ENCODE data around the gene DOCK2.

DNA sequence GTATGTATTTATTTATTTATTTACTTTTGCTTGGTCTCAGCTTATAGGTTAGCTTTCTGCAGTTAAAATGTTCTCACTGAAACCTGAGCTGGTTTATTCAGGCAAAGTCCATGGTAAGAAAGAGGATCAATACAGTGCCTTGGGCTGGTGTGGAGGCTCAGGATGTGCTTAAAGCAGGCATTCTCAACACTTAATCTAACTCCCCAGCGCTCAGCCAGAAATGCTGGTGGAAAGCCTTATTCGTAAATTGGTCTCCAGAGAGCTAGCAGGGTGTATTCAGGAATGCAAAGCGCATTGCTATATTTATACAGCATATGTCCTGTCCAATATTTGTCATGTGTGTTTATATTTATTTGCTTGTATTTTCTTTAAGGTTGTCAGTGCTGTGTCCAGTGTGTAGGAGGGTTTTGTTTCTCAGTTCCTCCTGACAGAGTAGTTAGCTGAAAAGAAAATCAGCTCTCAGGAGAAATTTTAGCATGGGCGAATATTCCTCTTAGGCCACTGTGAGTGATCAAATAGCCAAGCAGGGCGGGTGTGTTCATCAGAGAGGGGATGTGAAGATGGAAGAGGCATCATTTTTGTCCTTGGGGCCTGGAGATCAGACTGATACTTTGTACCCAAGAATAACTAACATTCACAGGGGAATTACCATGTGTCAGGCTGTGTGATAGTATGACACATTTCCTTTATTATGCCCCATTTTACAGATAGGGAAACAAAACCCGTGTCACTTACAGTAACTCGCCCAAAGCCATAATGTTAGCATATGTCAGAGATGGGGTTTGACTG, 65.8 kb downstream of the DOCK2 start:
- TF ChIP-seq, protein P1, sequence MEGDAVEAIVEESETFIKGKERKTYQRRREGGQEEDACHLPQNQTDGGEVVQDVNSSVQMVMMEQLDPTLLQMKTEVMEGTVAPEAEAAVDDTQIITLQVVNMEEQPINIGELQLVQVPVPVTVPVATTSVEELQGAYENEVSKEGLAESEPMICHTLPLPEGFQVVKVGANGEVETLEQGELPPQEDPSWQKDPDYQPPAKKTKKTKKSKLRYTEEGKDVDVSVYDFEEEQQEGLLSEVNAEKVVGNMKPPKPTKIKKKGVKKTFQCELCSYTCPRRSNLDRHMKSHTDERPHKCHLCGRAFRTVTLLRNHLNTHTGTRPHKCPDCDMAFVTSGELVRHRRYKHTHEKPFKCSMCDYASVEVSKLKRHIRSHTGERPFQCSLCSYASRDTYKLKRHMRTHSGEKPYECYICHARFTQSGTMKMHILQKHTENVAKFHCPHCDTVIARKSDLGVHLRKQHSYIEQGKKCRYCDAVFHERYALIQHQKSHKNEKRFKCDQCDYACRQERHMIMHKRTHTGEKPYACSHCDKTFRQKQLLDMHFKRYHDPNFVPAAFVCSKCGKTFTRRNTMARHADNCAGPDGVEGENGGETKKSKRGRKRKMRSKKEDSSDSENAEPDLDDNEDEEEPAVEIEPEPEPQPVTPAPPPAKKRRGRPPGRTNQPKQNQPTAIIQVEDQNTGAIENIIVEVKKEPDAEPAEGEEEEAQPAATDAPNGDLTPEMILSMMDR (IDR thresholded peaks at IDR 0.05 in 4 of 5, conservative IDR thresholded peaks at IDR 0.05 in 1 of 5): no peak
- no peak for TF ChIP-seq POLR2A (IDR thresholded peaks at IDR 0.05)
